Stomach (tissue), 9 donors: ENCODE measurements around the gene CHSY3. TPM values are rescaled to one million over a fixed set of nuclear protein-coding genes. Genes with fewer than 3 reads are reported as not detected.

Experiments
- DNase-seq, 2 donors: peaks; one replicate each; pipeline versions ENCODE4 v3.0.0 to v3.0.0-alpha.2; 2013 to 2019
- H3K27ac ChIP-seq, 5 donors: fragments of 200-600 bp in 4 of 5; sonication (generic) in 4 of 5; one replicate each; pipeline ENCODE4 v1.5.1; 2013 to 2019; ENCODE audit warnings: mild to moderate bottlenecking in 1 of 5, moderate library complexity in 1 of 5
- H3K27me3 ChIP-seq, 3 donors: fragments of 200-600 bp; sonication (generic); one replicate each; pipeline ENCODE4 v1.5.1; 2017 to 2019; ENCODE audit warnings: mixed run types in 1 of 3
- H3K36me3 ChIP-seq, 4 donors: fragments of 200-600 bp; sonication (generic); 1 replicate in 3 of 4; 2 replicates in 1 of 4; pipeline ENCODE4 v1.5.1; 2016 to 2019
- H3K4me1 ChIP-seq, 4 donors: fragments of 200-600 bp; sonication (generic); one replicate each; pipeline ENCODE4 v1.5.1; 2016 to 2019
- H3K4me3 ChIP-seq, 4 donors: fragments of 200-600 bp; sonication (generic) in 3 of 4; one replicate each; pipeline ENCODE4 v1.5.1; 2016 to 2019; ENCODE audit warnings: mild to moderate bottlenecking in 1 of 4
- H3K9me3 ChIP-seq, 4 donors: fragments of 200-600 bp; sonication (generic); one replicate each; pipeline ENCODE4 v1.5.1; 2016 to 2019
- CTCF ChIP-seq, 7 experiments: fragments of 450-650 bp in 4 of 7; fragments of 200-600 bp in 3 of 7; sonication (generic) in 3 of 7; IDR thresholded peaks; one replicate each; pipeline ENCODE4 v1.5.1; 2016 to 2019; ENCODE audit warnings: antibody characterized with exemption in 7 of 7, control low read depth in 2 of 7, mild to moderate bottlenecking in 1 of 7
- EP300 ChIP-seq: sonication (generic); formaldehyde crosslinking; IDR thresholded peaks from one replicate; pipeline ENCODE4 v1.6.1; 2017; ENCODE audit warnings: antibody characterized with exemption
- POLR2A ChIP-seq, 4 donors: fragments of 450-650 bp; IDR thresholded peaks; one replicate each; pipeline ENCODE4 v1.6.1; 2016; ENCODE audit warnings: antibody characterized with exemption in 4 of 4, control low read depth in 2 of 4, mild to moderate bottlenecking in 1 of 4, moderate library complexity in 1 of 4
- POLR2AphosphoS5 ChIP-seq, 3 donors: sonication (generic); formaldehyde crosslinking; IDR thresholded peaks; one replicate each; pipeline ENCODE4 v1.6.1; 2016; ENCODE audit warnings: antibody characterized with exemption in 3 of 3
- WGBS, 5 donors: extraction: QIAGEN DNeasy Blood & Tissue Kit in 3 of 5; methylation state at CpG; one replicate each; pipeline versions ENCODE4 v1.1.5 to v1.1.7; 2013 to 2018; 5-methylcytosine and 5-hydroxymethylcytosine counted together
- intact Hi-C: fragments of 100-400 bp; cut with DNase I; formaldehyde crosslinking; loops from one replicate; pipeline ENCODE4 v1.15.1; 2023; ENCODE audit warnings: low total_unique reads
- polyA plus RNA-seq, 3 donors: library from polyadenylated mRNA; stranded (reverse); fragments of 200-250 nt; gene quantifications; one replicate each; pipeline ENCODE4 v1.2.3, GENCODE V29; 2013
- total RNA-seq, 5 donors: library from RNA; depleted of rRNA; stranded (reverse); fragments of >200 nt; gene quantifications; one replicate each; pipeline versions ENCODE4 v1.1.0 to v1.2.3, GENCODE V29; 2014 to 2016
- donor health status: healthy with polysubstance abuse.
- donor health status: Bipolar disorder and iron deficiency.
- donor health status: healthy.

CHSY3 gene
- total and polyA plus RNA-seq, 8 donors = under 0.01 to 6.1 (median 0.31) TPM; not detected in 1

- no peak for TF ChIP-seq POLR2A (IDR thresholded peaks at IDR 0.05)
- DNase-seq = no peak
Observed at GRCh38 chr5:129884322-129884721, 19.9 kb upstream of the CHSY3 start.

GRCh38 chr5:129899454-129899853 lies 4.8 kb upstream of the CHSY3 start:
- H3K36me3 ChIP-seq = no peaks in the 10 kb centered on the region
- no peaks in the 10 kb centered on the region for H3K9me3 ChIP-seq
- intact Hi-C loops = no loop called here
- TF ChIP-seq POLR2AphosphoS5 (IDR thresholded peaks at IDR 0.05) (no peak), EP300 (no peak), CTCF (IDR thresholded peaks at IDR 0.05) (no peak), POLR2A (IDR thresholded peaks at IDR 0.05) (no peak)
- no peak overlapping the region for H3K27ac ChIP-seq
- peak in 1 of 2 donors; percentile 38 for DNase-seq
- peaks cover 0 to 9% (median 6%) of the 10 kb centered on the region in 4 donors for H3K4me1 ChIP-seq
- no peak overlapping the region for H3K4me3 ChIP-seq
- H3K27me3 ChIP-seq = peaks cover 0 to 11% (median 0%) of the 10 kb centered on the region in 3 donors

More at GRCh38 chr5:129884322-129884721, 19.9 kb upstream of the CHSY3 start:
- H3K4me3 ChIP-seq = no peak overlapping the region
- H3K27ac ChIP-seq = no peak overlapping the region
- no peaks in the 10 kb centered on the region for H3K27me3 ChIP-seq
- H3K4me1 ChIP-seq = no peaks in the 10 kb centered on the region
- no peaks in the 10 kb centered on the region for H3K9me3 ChIP-seq
- WGBS, 5 donors = 77 to 89% (median 81%) methylated on average over 1 of the region's 1 CpG
- intact Hi-C loops = no loop called here
- H3K36me3 ChIP-seq = no peaks in the 10 kb centered on the region

GRCh38 chr5:129902816-129903215 lies 1.4 kb upstream of the CHSY3 start:
- no peaks in the 10 kb centered on the region for H3K36me3 ChIP-seq
- no peak for DNase-seq
- H3K27ac ChIP-seq = peak overlapping the region in 1 of 5 donors; percentile 81
- WGBS, 5 donors = 79 to 92% (median 85%) methylated on average over 6 of the region's 6 CpGs
- TF ChIP-seq POLR2A (IDR thresholded peaks at IDR 0.05) (no peak), CTCF (IDR thresholded peaks at IDR 0.05) (no peak), EP300 (no peak), POLR2AphosphoS5 (IDR thresholded peaks at IDR 0.05) (no peak)
- peaks cover 0 to 45% (median 25%) of the 10 kb centered on the region in 3 donors for H3K27me3 ChIP-seq
- no peak overlapping the region for H3K4me3 ChIP-seq
- peaks cover 7 to 34% (median 29%) of the 10 kb centered on the region in 4 donors for H3K4me1 ChIP-seq
- no peaks in the 10 kb centered on the region for H3K9me3 ChIP-seq
- intact Hi-C loops = no loop called here

- no peaks in the 10 kb centered on the region for H3K9me3 ChIP-seq
- 3 to 9% (median 5%) methylated on average over 28 to 29 of the region's 29 CpGs for WGBS, 5 donors
- peak in 1 of 2 donors; percentile 2 for DNase-seq
- H3K4me1 ChIP-seq = peaks cover 7 to 34% (median 29%) of the 10 kb centered on the region in 4 donors
- H3K36me3 ChIP-seq = no peaks in the 10 kb centered on the region
- H3K4me3 ChIP-seq = peak overlapping the region; percentile 68 to 91 (median 70)
- TF ChIP-seq POLR2A (IDR thresholded peaks at IDR 0.05) (no peak), EP300 (no peak), CTCF (IDR thresholded peaks at IDR 0.05) (no peak), POLR2AphosphoS5 (IDR thresholded peaks at IDR 0.05) (no peak)
- intact Hi-C loops = no loop called here
- peaks cover 0 to 52% (median 25%) of the 10 kb centered on the region in 3 donors for H3K27me3 ChIP-seq
- peak overlapping the region; percentile 57 to 83 (median 81) for H3K27ac ChIP-seq
Observed at GRCh38 chr5:129903466-129904101, 681 bp upstream of the CHSY3 start.
